ENCODE data around the gene SP2.

The SP2 gene

DNA sequence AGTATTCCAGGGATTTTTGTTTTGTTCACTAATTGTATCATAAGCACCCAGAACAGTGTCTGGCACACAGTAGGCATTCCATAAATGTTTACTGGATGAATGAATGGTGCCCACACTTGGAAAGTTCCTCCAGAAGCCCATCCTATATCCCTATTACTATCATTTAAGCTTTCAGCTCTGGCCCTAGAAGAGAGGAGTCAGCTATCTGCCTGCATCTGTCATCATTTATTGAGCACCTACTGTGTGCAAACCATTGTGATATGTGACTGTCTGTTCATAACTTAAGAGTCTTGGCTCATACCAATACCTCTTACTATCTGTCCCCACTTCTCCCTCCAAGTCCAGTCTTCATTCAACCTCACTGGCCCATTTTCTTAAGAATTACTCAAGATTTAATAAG, 25.0 kb upstream of the SP2 start:
- FAIRE-seq: no peak

DNA sequence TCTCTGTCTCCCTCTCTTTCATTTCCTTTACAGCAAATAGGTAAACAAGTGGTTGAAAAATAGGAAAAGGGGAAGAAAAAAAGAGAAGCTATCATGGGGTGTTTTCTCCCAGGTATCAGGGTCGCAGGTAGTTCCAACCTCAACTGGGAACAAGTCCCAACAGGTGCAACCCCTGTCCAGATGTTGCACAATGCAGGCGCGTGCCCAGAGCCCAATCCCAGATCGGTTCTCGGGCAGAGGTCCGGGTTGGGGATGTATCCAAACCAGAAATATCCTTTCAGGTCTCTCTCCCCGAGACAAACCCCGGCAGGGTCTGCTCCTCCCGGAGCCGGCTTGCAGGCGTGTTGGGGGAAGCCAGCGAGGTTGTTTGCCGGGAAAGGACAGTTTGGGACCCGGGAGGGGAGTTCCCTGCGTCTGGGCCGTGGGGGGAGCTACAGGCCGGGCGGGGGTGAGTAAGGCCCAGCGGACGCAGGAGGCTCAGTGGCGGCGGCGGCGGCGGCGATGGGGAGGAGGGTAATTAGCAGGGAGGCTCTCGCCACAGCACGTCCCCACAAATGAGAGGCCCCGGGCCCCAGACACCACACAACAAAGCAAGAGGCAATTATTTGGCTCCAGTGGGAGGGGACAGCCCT, 23.9 kb upstream of the SP2 start:
- no peak for FAIRE-seq

DNA sequence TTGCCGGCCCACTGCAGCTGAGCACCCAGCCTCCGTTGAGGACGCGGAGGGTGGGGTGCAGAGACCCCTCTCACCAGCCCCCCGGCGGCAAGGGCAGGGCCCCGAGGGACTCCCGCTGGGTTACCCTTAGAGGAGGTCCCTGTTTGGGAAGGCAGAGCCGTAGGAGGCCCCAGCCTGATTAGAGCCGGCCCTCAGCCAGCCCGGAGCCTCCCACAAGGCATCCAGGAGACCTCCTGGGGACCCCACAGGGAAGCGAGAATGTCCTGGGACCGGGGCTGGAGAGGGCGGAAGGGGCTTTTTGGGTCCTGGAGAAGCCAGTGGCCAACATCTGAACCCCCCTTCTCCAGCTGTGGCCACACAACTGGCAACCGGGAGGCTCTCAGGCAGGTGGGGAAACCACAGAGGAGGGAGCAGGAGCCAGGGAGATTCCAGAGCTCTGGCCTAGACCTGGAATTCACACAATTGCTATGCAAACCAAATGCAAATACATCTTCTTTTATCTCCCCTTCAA, 23.3 kb upstream of the SP2 start:
- FAIRE-seq: no peak

DNA sequence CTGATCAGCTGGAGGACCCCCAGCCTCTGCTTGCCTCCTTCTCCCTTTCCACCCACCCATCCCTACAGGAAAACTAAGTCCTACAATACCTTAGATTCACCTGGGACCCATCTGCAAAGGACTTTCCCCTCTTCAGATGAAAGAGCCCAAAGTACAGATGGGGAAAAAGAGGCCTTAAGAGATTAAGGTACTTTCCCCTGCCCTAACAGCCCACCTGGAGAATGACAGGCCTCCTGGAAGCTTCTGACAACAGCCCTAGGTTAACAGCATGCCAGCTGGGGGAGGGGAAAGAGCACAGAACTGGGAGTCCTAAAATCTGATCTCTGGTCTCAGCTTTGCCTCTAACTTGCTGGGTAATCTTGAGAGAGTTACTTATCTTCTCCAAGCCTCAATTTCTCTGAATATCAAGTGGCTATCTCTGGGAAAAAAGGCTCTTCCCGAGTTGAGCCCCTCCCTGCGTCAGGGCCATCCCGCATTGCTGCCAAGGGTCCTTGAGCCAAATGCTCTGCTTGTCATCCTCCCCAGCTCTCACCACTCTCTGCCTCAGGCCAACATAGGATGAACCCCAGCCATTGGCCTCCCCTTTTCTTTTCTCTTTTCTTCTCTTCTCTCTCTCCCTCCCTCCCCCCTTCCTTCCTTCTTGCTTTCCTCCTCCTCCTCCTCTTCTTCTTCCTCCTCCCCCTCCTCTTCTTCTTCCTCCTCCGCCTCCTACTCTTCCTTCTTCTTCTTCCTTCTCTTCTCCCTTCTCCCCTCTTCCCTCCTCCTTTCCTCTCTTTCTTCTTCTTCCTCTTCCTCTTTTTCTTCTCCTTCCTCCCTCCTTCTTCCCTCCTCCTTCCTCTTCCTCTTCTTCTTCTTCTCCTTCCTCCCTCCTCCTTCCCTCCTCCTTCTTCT, 22.6 kb upstream of the SP2 start:
- no peak for FAIRE-seq

DNA sequence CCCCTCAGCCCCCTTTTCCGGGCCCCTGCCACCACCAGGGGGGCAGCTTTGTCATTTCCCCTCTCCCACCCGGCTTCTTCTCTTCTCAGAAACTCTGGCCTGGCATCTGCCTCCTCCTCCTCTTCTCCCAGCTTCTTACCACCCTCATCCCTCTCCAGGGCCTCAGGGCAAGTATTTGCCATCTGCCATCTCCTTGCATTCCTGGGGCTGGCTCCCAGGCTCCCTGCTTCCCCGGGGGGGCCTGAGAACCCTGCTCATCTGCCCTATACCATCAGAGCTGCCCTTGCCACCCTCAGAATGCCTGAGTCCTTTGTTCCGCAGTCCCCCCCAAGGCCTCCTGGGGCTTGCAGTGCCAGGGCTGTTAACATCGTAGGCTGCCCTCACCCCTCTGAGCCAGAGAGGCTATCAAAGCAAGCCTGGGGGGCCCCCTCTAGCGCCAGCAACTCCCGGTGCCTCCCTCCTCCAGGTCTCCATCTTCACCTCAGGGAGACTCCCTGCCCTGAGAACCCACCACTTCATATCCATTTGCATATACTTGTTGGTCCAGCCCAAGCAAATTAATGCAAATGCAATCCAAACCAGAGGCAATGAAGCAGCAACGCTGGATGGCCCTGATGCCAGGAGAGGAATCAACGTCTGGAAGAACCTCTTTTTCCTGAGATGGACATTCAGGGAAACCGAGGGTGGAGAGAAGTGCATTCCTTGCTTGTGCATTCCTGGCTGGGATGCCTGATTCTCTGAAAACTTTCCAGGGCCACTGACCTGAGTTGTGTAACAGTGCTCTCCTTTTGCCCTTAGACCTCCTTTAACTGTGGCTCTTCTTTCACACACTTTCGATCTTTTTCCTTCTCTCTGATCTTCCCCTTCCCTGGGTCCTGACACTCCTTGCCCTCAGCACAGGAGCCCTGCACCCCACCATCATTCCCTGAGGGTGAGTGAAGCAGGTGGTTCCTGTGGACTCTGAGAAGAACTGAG, 20.7 kb upstream of the SP2 start:
- no peak for FAIRE-seq

DNA sequence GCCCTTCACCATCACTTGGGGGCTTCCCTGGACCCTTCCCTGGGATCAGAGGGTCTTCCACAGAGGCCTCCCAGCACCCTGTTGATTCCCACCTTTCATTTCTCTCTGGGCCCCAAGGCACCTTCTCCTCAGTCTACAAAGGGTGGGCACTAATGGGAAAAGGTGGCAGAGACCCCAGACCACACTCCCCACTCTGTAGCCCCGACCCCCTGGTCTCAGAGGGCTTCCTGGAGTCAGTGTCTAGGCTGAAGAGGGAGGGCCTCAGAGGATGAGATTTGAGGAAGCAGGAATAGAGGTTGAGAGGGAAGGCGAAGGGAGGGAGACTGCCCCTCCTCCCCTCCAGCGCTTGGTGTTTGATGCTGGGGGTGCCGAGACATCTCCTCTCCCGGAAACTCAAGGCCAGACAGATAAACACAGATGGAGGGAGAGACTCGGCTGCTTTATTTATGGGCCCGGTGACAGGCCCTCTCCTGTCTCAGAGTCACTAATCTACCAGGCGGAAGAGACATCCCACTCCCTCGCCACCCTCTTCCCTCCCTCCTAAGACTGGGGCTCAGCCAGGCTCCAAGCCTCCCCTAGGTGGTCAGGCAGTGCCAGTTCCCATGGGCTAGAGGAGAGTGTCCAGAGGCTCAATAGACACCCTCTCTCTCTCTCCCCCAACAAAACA, 18.5 kb upstream of the SP2 start:
- no peak for FAIRE-seq

DNA sequence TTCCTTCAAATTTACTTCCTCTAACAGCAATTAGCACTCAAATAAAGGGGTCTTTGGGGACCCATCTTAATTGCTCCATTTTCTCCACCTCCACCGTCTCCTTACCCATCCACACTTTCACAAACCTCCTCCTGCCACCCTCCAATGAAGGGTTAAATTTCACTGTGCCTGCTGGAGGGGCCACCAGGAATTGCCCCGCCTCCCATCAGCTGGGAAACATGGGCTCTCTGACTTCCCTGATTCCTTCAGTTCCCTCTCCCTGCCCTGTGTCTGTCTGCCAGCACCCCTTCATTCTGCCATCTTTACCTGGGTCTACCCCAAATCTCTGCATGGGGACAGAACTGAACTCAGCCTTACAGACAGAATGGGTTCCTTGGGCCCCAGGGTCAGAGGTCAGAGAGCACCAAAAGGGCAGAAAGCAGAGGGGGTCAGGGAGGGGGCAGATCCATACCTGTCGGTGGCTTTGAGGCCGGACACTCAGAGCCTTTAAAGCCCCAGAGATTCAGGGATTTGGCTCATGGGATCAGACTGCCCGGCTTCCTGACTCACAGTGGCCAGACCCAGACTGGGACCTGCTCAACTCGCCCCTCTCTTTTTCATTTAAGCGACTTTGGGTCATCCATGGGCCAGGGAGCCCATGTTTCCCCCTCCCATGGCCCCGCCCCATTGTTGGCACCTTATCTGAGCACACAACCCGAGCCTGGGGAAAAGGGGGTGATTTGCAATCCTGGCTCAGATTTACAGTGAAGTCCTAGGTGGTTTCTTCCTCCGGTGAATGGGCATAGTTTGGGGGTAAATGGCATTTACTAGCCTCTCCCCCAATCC, 17.6 kb upstream of the SP2 start:
- no peak for FAIRE-seq

DNA sequence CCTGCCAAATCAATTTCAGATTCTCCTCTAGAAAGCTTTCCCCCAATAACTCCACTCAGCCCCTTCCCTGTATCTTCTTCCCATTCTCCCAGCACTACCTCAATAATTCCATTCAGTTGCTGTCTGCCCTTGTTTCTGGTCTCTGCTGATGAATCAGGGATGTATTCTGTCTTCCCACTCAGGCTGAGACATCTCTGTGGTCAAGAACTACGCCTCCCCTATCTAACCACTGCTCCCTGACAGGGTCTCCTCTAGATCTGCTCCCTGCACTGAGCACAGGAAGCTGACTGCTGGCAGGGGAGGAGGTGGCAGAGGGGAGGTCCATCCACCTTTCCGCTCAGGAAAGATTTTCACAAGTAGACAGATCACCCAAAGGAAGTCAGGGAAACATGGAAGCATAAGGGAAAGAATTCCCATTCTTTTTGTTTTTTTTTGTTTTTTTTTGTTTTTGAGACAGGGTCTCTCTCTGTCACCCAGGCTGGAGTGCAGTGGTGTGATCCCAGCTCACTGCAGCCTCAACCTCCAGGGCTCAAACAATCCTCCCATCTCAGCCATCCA, 16.9 kb upstream of the SP2 start:
- FAIRE-seq: no peak

DNA sequence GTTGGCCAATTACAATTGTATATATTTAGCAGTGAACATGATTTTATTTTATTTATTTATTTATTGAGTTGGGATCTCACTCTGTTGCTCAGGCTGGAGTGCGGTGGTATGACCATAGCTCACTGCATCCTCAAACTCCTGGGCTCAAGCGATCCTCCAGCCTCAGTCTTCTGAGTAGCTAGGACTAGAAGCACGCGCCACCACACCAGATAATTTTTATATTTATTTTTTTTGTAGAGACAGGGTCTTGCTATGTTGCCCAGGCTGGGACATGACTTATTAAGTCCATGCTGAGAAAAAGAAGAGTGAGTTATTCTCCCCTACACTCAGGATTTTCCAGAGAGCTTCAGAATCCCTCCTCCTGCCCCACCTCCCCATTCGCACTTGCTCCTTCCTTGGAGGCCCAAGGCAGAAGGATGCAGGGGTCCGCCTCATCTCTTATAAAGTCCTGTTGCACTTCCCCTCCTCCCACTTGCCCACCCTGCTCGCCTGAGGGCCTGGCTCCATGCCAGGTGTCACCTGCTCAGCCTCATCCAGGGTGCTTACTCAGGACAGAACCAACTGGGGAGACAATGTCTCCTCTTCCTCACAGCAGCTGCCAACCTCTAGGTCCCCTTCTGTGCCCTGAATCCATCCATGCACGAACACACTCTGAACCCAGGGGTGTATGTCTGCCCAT, 16.1 kb upstream of the SP2 start:
- no peak for FAIRE-seq

DNA sequence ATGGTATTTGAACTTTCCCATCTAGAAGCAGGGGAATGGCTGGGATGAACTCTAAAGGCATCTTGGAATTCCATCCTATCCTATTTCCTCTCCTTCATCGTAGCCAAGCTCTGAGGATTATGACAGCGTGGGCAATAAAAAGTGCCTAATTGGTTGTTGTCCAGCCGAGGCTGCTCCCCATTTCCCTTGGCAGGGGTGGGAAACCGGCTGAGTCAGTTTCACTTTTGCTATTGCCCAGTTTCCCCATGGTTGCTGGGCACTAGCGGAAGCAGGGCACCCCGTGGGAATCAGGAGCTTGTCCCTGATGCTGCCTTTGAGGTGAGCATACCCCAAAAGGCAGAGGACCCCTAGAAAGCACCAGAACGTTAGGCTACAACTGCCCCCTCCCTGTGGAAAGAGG, 13.8 kb upstream of the SP2 start:
- no peak for FAIRE-seq

DNA sequence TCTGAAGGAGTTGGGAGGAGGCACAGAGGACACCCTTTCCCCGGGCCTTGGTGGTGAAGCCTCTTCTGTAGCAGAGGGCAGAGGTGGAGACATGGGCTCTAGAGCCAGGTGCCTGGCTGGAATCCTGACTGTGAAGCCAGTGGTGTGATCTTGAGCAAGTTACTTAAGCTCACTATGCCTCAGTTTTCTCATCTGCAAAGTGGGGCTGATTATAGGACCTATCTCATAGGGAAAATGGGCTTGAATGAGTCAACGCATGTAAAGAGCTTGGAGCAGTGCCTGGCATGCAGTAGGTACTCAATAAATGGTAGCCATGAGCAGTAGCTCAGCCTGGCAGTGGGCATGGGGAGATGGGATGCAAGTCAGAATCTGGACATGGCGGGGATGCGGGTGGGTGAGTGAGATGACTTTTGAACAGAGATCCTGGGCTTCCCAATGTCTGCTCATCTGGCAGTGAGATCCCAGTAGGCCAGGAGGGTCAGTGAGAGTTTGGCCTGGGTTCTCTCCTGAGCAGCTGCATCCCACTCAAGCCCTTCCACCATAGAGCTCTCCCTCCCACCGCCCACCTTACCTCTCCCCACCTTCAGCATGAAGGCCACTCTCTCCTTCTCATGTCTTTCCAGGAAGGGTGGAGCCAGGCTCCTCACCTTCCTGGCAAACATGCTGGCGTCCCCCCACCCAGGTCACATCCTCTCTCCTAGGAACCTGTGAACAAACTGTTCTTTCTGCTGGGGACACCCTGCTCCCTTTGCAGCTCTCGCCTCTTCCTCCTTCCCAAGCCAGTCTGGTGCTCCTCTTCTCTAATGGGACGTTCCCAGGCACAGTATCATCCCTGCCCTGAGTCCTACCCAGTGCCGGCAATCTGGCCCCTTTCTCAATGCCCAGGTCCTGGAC, 13.1 kb upstream of the SP2 start:
- FAIRE-seq: no peak

DNA sequence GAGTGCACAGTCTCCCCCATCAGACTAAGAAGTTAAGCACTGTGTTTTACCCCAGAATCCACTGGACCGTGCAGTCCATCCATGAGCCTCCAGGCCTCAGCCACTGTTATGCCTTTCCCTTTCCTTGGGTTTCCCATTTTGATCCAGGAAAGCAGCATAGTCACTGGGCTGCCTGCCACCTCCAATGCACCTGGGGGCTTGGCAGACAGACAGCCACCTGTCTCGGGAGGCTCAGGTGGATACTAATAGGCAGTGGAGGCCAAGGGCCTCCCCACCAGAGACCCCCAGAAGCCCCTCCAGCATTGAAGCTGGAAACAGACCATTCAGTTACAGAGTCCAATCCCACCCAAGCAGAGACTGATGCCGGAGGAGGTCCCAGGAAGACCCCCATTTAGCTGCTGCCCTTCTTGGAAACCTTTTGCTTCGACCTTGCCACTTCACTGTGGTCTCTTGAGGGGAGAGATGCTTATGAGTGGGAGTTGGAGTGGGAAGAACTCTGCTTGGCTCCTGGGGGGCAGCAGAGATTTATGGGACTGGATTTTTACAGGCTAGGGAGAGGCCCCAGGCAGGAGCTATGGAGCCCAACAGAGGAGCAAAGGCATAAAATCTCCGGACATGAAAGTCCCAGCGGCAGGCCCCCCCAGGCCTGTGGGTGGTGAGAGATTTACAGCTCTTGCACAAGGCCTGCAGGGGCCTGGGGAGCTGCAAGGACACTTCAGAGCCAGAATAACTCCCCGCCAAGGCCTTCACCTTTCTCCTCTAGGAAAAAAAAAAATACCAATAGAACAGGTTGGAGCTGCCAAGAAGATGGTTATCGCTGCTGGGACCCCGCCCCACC, 12.2 kb upstream of the SP2 start:
- no peak for FAIRE-seq

DNA sequence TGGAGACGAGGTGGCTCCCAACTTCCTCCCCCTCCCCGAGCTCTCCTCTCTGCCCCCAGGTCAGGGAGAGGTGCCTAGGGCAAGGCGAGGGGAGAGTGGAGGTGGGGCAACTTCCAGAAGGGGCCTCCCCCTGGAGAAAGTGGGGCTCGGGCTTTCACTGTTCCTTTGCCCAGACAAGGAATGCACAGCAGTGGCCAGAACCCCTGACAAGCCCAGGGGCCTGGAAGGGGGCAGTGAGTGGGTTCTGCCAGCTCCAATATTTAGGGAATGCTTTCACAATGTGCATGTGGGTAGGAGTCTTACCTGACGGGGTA, 11.7 kb upstream of the SP2 start:
- FAIRE-seq: no peak

DNA sequence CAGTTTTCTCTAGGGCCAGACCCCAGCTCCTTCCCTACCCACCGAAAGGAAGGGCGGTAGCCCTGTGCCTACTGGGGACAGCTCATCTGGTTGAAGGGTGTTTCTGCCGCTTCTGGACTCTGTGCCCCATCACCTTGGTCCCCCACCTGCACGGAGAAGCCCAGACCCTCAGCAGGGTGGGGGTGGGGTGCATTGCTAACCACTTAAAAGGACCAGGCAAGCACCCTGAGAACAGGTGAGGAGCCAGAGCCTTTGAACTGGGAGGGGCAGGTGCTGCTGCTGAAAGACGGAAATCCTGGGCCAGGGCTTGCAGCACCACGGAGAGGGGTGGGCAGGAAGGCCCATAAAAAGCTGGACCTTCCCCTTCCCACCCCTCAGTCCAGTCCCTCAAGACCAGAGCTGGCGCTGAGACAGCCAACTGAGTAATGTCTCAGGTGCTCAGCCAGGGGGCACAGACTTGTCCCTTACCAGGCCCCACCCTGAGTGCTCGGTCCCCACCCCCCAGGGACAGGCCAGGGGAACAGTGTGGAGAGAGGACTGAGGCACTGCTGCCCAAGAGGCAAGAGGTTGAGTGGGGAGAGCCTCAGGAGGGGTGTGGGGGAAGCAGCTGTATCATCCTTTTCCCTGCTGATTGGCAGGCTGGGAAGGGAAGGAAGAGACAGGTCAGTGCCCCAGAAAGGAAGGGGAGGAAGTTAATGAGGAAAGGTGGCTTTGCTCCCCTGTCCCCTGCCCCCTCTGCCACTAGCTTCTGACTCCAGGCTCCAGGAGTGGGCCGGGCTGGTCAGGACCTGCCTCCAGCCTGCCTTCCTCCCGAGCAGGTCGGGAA, 10.9 kb upstream of the SP2 start:
- FAIRE-seq: no peak

DNA sequence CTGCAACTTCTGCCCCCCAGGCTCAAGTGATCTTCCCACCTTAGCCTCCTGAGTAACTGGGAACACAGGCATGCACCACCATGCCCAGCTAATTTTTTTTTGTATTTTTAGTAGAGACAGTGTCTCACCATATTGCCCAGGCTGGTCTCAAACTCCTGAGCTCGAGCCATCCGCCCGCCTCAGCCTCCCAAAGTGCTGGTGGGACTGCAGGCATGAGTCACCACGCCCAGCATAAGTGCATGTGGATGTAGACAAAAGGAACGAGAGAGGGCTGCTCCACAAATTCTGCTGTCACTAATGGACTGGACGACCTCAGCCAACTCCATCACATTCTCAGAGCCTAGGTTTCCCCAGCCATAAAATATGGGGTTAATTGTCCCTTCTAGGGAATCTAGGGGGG, 7.7 kb upstream of the SP2 start:
- no peak for FAIRE-seq

DNA sequence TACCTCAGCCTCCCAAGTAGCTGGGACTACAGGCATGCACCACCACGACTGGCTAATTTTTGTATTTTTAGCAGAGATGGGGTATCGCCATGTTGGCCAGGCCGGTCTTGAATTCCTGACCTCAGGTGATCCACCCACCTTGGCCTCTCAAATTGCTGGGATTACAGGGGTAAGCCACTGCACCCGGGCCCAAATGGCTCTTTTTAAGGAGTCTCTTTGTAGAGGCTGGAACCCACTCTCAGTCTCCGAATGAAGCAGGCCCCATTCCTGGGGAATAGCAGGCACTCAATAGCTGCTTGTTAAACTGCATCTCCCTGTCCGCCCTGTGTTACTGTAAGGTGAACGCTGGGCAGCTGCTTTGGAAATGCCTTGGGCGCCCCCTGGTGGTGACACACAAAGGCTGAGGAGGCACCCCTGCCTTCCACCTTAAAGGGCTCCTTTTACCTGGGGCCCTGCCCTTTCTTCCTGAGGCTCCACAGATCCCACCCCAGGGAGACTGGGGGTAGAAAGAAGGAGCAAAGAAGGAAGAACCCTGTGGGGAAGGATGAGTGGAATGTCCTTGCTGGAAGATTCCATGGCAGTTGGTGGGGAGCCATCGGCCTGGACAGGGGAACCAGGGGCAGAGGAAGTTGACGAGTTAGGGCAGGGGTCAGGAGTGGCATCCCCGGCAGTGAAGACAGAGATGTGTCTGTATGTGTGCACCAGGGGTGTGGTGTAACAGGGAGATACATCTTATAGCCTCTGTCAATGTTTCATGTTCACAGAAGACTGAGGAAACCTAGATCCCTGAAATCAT, 6.1 kb upstream of the SP2 start:
- peak; percentile 62 for FAIRE-seq

DNA sequence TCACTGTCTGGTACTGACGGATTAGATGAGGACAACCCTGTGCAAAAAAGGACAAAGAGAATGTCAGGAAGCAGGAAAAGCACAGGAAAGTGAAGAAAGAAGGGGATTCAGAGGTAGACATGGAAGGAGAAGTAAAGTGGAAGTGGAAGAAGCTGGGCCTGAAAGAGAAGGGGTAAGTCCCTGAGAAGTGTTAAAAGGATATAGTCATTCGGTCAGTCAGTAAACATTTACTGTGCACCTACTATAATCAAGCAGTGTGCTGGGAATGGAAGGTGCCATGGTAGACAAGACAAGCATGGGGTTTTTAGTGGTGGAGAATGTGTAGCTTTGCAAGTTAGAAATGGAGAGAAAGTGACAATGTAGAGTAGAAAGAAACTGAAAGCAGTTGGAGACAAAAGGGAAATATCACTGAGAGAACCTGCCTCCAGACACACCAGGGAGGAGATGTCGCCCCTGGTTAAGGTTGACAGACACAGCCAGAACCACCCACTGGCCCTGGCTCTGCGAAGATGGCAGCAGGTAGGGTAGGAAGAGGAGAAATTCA, 4.4 kb upstream of the SP2 start:
- no peak for FAIRE-seq
